Neural crest cell (in vitro differentiated cells): Measurements from ENCODE around the gene PPP1R3D. TPM values are rescaled to one million over a fixed set of nuclear protein-coding genes. Genes with fewer than 3 reads are reported as not detected.
"Not testable (repeated sequence)": the region's sequence is repeated elsewhere in the genome, so short reads cannot be mapped to it uniquely, and the experiment has no call there.

Source experiments
- DNase-seq: peaks from one replicate; pipeline ENCODE4 v3.0.0; 2021; ENCODE audit warnings: low read depth, mixed read lengths, low spot score
- H3K27ac Mint-ChIP-seq: one replicate; pipeline ENCODE4 v1.8.0; 2021; ENCODE audit warnings: mild to moderate bottlenecking, mixed read lengths; ENCODE audit not compliant: unreplicated experiment
- H3K27me3 Mint-ChIP-seq: 2 replicates; pipeline ENCODE4 v1.8.0; 2021; ENCODE audit warnings: low read depth, mild to moderate bottlenecking, mixed read lengths
- H3K36me3 Mint-ChIP-seq: 2 replicates; pipeline ENCODE4 v1.8.0; 2021; ENCODE audit warnings: low read depth, mild to moderate bottlenecking, mixed read lengths
- H3K4me1 Mint-ChIP-seq: 2 replicates; pipeline ENCODE4 v1.8.0; 2021; ENCODE audit warnings: mixed read lengths
- H3K4me3 Mint-ChIP-seq: one replicate; pipeline ENCODE4 v1.8.0; 2021; ENCODE audit warnings: mild to moderate bottlenecking, mixed read lengths
- H3K9me3 Mint-ChIP-seq: 2 replicates; pipeline ENCODE4 v1.8.0; 2021; ENCODE audit warnings: mixed read lengths
- total RNA-seq: library from RNA; stranded (reverse); gene quantifications from 2 replicates; pipeline ENCODE4 v1.2.1, GENCODE V29; 2021
- TF ChIP-seq, protein P1 (sequence below): fragments of 200-600 bp; sonication (generic); conservative IDR thresholded peaks from 2 replicates; pipeline ENCODE4 v1.5.0; 2021; ENCODE audit warnings: antibody characterized with exemption, mild to moderate bottlenecking

Gene PPP1R3D
- total RNA-seq, 1 donor from 2014 or later: 7.0 TPM

DNA sequence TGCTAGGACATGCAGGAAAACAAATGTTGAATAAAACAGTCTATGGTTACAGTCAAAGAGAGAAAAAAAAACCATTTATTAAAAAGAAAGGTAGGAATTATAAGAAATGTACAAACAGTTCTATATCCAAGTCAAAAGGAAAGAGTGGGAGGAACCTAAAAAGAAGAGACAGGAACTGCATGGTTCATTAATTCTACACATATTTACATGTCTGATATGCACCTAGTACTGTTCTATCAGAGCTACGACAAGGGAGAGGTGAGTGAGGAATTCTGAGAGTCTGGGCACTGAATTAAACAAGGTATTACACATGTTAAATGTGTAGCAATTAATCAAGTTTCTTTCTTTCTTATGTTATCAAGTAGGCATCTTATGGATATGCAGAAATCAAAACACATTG is 48.5 kb downstream of the PPP1R3D start:
- Mint-ChIP-seq H3K4me1 (no peaks in the 10 kb centered on the region), H3K27ac (no peak overlapping the region), H3K36me3 (peaks cover 7% of the 10 kb centered on the region), H3K9me3 (peaks cover 4% of the 10 kb centered on the region), H3K27me3 (peaks cover 14% of the 10 kb centered on the region), H3K4me3 (no peak overlapping the region)
- TF ChIP-seq, protein P1, sequence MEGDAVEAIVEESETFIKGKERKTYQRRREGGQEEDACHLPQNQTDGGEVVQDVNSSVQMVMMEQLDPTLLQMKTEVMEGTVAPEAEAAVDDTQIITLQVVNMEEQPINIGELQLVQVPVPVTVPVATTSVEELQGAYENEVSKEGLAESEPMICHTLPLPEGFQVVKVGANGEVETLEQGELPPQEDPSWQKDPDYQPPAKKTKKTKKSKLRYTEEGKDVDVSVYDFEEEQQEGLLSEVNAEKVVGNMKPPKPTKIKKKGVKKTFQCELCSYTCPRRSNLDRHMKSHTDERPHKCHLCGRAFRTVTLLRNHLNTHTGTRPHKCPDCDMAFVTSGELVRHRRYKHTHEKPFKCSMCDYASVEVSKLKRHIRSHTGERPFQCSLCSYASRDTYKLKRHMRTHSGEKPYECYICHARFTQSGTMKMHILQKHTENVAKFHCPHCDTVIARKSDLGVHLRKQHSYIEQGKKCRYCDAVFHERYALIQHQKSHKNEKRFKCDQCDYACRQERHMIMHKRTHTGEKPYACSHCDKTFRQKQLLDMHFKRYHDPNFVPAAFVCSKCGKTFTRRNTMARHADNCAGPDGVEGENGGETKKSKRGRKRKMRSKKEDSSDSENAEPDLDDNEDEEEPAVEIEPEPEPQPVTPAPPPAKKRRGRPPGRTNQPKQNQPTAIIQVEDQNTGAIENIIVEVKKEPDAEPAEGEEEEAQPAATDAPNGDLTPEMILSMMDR: no peak
- no peak for DNase-seq

- not testable (repeated sequence) for H3K36me3 Mint-ChIP-seq, H3K27me3 Mint-ChIP-seq, DNase-seq, H3K4me1 Mint-ChIP-seq, H3K4me3 Mint-ChIP-seq, H3K27ac Mint-ChIP-seq, H3K9me3 Mint-ChIP-seq
Observed at GRCh38 chr20:59890035-59890434, 50.1 kb downstream of the PPP1R3D start.

DNA sequence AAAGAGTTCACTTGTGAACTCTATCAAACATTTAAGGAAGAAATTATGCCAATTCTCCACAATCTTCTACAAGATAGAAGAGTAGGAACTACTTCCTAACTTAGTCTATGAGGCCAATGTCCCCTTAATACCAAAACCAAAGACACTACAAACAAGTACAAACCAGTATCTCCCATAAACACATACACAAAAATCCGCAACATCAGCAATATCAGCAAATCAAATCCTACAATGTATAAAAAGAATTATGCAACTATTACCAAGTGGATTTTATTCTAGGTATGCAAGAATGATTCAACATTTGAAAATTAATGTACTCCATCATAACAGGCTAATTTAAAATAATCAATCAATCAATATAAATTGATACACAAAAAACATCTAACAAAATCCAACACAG is 52.1 kb downstream of the PPP1R3D start:
- H3K9me3 Mint-ChIP-seq: peaks cover 4% of the 10 kb centered on the region
- DNase-seq: no peak
- no peak overlapping the region for H3K27ac Mint-ChIP-seq
- no peaks in the 10 kb centered on the region for H3K27me3 Mint-ChIP-seq
- no peaks in the 10 kb centered on the region for H3K4me1 Mint-ChIP-seq
- no peak overlapping the region for H3K4me3 Mint-ChIP-seq
- TF ChIP-seq, protein P1: no peak
- H3K36me3 Mint-ChIP-seq: peaks cover 7% of the 10 kb centered on the region

Other genes starting within 250 kb of the PPP1R3D start
- gene SYCP2, start 6.7 kb downstream of the PPP1R3D start, total RNA-seq: 1.9 and 2.3 TPM in 2 replicates
- 47.9 and 49.9 TPM in 2 replicates for gene FAM217B, start 84 bp upstream of the PPP1R3D start, total RNA-seq
- gene CDH26, start 18.1 kb upstream of the PPP1R3D start, total RNA-seq: 0.86 and 0.89 TPM in 2 replicates